HG02981 (cell line): ENCODE data around the gene RBMS1.

Source experiments
- ATAC-seq: cut with Tn5 transposase; IDR thresholded peaks from one replicate; pipeline ENCODE4 v1.9.1; 2021; ENCODE audit warnings: mild to moderate bottlenecking, moderate library complexity; ENCODE audit not compliant: unreplicated experiment

RBMS1 gene

GRCh38 chr2:160264308-160264707 lies 229.3 kb downstream of the RBMS1 start:
- ATAC-seq: no peak

- ATAC-seq: no peak
Observed at GRCh38 chr2:160261732-160262131, 231.9 kb downstream of the RBMS1 start.

GRCh38 chr2:160258492-160258805 lies 235.2 kb downstream of the RBMS1 start:
- ATAC-seq: no peak

- no peak for ATAC-seq
Observed at GRCh38 chr2:160257743-160258491, 235.7 kb downstream of the RBMS1 start.

- ATAC-seq: no peak
Observed at GRCh38 chr2:160257041-160257742, 236.4 kb downstream of the RBMS1 start.

- no peak for ATAC-seq
Observed at GRCh38 chr2:160256507-160256906, 237.1 kb downstream of the RBMS1 start.

GRCh38 chr2:160255408-160255807 lies 238.2 kb downstream of the RBMS1 start:
- no peak for ATAC-seq

- ATAC-seq: no peak
Observed at GRCh38 chr2:160254189-160254762, 239.3 kb downstream of the RBMS1 start.

GRCh38 chr2:160253440-160254188 lies 240.0 kb downstream of the RBMS1 start:
- no peak for ATAC-seq

- no peak for ATAC-seq
Observed at GRCh38 chr2:160252900-160253299, 240.7 kb downstream of the RBMS1 start.

GRCh38 chr2:160252278-160252887 lies 241.2 kb downstream of the RBMS1 start:
- no peak for ATAC-seq

GRCh38 chr2:160251569-160251968 lies 242.0 kb downstream of the RBMS1 start:
- no peak for ATAC-seq

GRCh38 chr2:160249876-160250275 lies 243.7 kb downstream of the RBMS1 start:
- no peak for ATAC-seq

- ATAC-seq: no peak
Observed at GRCh38 chr2:160247296-160248035, 246.1 kb downstream of the RBMS1 start.

GRCh38 chr2:160246356-160246755 lies 247.3 kb downstream of the RBMS1 start:
- no peak for ATAC-seq

- no peak for ATAC-seq
Observed at GRCh38 chr2:160245614-160246155, 247.9 kb downstream of the RBMS1 start.

GRCh38 chr2:160242893-160243564 lies 250.6 kb downstream of the RBMS1 start:
- ATAC-seq: no peak

GRCh38 chr2:160241251-160242137 lies 252.1 kb downstream of the RBMS1 start:
- ATAC-seq: no peak

- no peak for ATAC-seq
Observed at GRCh38 chr2:160239436-160239835, 254.2 kb downstream of the RBMS1 start.
